ENCODE measurements around the gene SERTM1.
A peak's percentile ranks its signal among the peaks of the same experiment; 100 is the strongest.

The SERTM1 gene

GRCh38 chr13:36712770-36713169, 39.0 kb downstream of the SERTM1 start:
- no peak for DNase-seq

- no peak for DNase-seq
Observed at GRCh38 chr13:36713887-36714286, 40.1 kb downstream of the SERTM1 start.

GRCh38 chr13:36715841-36716240, 42.0 kb downstream of the SERTM1 start:
- DNase-seq = no peak

GRCh38 chr13:36717017-36717416, 43.2 kb downstream of the SERTM1 start:
- no peak for DNase-seq

GRCh38 chr13:36717966-36718545, 44.2 kb downstream of the SERTM1 start:
- DNase-seq = no peak

- no peak for DNase-seq
Observed at GRCh38 chr13:36718686-36719085, 44.9 kb downstream of the SERTM1 start.

- no peak for DNase-seq
Observed at GRCh38 chr13:36724141-36724540, 50.3 kb downstream of the SERTM1 start.

- DNase-seq = no peak
Observed at GRCh38 chr13:36725936-36726335, 52.1 kb downstream of the SERTM1 start.

- no peak for DNase-seq
Observed at GRCh38 chr13:36728006-36728405, 54.2 kb downstream of the SERTM1 start.

- DNase-seq = peak; percentile 7 to 11
Observed at GRCh38 chr13:36736119-36736726, 62.4 kb downstream of the SERTM1 start.

GRCh38 chr13:36737524-36738083, 63.8 kb downstream of the SERTM1 start:
- no peak for DNase-seq

GRCh38 chr13:36745436-36745835, 71.6 kb downstream of the SERTM1 start:
- no peak for DNase-seq

GRCh38 chr13:36746051-36746450, 72.2 kb downstream of the SERTM1 start:
- DNase-seq = no peak
